HEK293 (cell line): Measurements from ENCODE around the gene TCF3.

Experiments
- MYNN ChIP-seq: fragments of 450-650 bp; formaldehyde crosslinking; IDR thresholded peaks from 2 replicates; pipeline ENCODE4 v1.5.1; 2016; ENCODE audit warnings: missing biosample characterization, missing genetic modification characterization, borderline replicate concordance
- ZNF560 ChIP-seq: fragments of 450-650 bp; formaldehyde crosslinking; IDR thresholded peaks from 2 replicates; pipeline ENCODE4 v1.5.1; 2017; ENCODE audit warnings: missing biosample characterization, missing genetic modification characterization, borderline replicate concordance
- ZNF670 ChIP-seq: fragments of 450-650 bp; formaldehyde crosslinking; IDR thresholded peaks from 2 replicates; pipeline ENCODE4 v1.5.1; 2016; ENCODE audit warnings: missing biosample characterization, missing genetic modification characterization, low read depth
- ZNF792 ChIP-seq: fragments of 450-650 bp; formaldehyde crosslinking; IDR thresholded peaks from 2 replicates; pipeline ENCODE4 v1.5.1; 2016; ENCODE audit warnings: missing biosample characterization, missing genetic modification characterization
- TF ChIP-seq, protein P1 (sequence below): fragments of 450-650 bp; formaldehyde crosslinking; IDR thresholded peaks from 2 replicates; pipeline ENCODE4 v1.5.1; 2016; ENCODE audit warnings: missing biosample characterization, missing genetic modification characterization
- TF ChIP-seq, protein P2 (sequence below): fragments of 450-650 bp; formaldehyde crosslinking; IDR thresholded peaks from 2 replicates; pipeline ENCODE4 v1.5.1; 2016; ENCODE audit warnings: missing biosample characterization, missing genetic modification characterization
- TF ChIP-seq, protein P3 (sequence below): fragments of 450-650 bp; formaldehyde crosslinking; IDR thresholded peaks from 2 replicates; pipeline ENCODE4 v1.5.1; 2016; ENCODE audit warnings: missing biosample characterization, missing genetic modification characterization
- TF ChIP-seq, protein P4 (sequence below): fragments of 450-650 bp; formaldehyde crosslinking; IDR thresholded peaks from 2 replicates; pipeline ENCODE4 v1.5.1; 2017; ENCODE audit warnings: missing biosample characterization, missing genetic modification characterization
- TF ChIP-seq, protein P5 (sequence below): fragments of 450-650 bp; formaldehyde crosslinking; IDR thresholded peaks from 2 replicates; pipeline ENCODE4 v1.5.1; 2016; ENCODE audit warnings: missing biosample characterization, missing genetic modification characterization

DNA sequence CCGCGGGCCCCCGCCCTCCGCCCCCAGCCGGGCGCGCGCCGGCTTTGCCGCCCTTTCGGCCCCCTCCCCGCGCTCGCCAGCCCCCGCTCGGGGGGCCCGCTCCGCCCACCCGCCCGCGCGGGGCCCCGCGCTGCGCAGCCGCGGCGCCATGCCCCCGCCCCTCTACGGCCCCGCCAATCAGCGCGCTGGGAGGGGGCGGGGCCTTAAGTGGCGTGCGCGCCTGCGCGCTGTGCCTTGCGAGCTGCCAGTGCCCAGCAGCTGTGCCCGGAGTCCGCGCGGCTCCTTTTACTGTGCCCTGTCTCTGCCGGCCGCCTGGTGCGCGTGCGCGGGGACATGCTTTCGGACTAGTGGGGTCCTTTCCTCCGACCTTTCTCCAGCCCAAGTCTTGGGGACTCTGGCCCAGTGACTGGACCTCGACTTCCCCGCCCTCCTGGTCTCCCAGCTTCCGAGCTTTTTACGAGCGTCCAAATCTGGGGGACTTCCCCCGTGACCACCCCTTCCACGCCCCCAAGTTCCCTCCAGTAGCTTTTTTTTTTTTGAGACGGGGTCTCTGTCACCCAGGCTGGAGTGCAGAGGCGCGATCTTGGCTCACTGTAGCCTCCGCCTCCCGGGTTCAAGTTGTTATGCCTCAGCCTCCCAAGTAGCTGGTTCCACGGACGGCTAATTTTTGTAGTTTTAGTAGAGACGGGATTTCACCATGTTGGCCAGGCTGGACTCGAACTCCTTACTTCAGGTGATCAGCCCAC, 59.5 kb downstream of the TCF3 start, which contains the start of gene MBD3:
- TF ChIP-seq, protein P1, sequence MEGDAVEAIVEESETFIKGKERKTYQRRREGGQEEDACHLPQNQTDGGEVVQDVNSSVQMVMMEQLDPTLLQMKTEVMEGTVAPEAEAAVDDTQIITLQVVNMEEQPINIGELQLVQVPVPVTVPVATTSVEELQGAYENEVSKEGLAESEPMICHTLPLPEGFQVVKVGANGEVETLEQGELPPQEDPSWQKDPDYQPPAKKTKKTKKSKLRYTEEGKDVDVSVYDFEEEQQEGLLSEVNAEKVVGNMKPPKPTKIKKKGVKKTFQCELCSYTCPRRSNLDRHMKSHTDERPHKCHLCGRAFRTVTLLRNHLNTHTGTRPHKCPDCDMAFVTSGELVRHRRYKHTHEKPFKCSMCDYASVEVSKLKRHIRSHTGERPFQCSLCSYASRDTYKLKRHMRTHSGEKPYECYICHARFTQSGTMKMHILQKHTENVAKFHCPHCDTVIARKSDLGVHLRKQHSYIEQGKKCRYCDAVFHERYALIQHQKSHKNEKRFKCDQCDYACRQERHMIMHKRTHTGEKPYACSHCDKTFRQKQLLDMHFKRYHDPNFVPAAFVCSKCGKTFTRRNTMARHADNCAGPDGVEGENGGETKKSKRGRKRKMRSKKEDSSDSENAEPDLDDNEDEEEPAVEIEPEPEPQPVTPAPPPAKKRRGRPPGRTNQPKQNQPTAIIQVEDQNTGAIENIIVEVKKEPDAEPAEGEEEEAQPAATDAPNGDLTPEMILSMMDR (tag by site-specific recombination) = no peak
- no peak for TF ChIP-seq ZNF670 (tag by site-specific recombination)
- TF ChIP-seq, protein P2, sequence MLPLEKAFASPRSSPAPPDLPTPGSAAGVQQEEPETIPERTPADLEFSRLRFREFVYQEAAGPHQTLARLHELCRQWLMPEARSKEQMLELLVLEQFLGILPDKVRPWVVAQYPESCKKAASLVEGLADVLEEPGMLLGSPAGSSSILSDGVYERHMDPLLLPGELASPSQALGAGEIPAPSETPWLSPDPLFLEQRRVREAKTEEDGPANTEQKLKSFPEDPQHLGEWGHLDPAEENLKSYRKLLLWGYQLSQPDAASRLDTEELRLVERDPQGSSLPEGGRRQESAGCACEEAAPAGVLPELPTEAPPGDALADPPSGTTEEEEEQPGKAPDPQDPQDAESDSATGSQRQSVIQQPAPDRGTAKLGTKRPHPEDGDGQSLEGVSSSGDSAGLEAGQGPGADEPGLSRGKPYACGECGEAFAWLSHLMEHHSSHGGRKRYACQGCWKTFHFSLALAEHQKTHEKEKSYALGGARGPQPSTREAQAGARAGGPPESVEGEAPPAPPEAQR = no peak
- TF ChIP-seq, protein P3, sequence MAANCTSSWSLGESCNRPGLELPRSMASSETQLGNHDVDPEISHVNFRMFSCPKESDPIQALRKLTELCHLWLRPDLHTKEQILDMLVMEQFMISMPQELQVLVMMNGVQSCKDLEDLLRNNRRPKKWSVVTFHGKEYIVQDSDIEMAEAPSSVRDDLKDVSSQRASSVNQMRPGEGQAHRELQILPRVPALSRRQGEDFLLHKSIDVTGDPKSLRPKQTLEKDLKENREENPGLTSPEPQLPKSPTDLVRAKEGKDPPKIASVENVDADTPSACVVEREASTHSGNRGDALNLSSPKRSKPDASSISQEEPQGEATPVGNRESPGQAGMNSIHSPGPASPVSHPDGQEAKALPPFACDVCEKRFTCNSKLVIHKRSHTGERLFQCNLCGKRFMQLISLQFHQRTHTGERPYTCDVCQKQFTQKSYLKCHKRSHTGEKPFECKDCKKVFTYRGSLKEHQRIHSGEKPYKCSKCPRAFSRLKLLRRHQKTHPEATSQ (tag by site-specific recombination) = no peak
- TF ChIP-seq, protein P4, sequence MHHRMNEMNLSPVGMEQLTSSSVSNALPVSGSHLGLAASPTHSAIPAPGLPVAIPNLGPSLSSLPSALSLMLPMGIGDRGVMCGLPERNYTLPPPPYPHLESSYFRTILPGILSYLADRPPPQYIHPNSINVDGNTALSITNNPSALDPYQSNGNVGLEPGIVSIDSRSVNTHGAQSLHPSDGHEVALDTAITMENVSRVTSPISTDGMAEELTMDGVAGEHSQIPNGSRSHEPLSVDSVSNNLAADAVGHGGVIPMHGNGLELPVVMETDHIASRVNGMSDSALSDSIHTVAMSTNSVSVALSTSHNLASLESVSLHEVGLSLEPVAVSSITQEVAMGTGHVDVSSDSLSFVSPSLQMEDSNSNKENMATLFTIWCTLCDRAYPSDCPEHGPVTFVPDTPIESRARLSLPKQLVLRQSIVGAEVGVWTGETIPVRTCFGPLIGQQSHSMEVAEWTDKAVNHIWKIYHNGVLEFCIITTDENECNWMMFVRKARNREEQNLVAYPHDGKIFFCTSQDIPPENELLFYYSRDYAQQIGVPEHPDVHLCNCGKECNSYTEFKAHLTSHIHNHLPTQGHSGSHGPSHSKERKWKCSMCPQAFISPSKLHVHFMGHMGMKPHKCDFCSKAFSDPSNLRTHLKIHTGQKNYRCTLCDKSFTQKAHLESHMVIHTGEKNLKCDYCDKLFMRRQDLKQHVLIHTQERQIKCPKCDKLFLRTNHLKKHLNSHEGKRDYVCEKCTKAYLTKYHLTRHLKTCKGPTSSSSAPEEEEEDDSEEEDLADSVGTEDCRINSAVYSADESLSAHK (tag by site-specific recombination) = no peak
- TF ChIP-seq, protein P5, sequence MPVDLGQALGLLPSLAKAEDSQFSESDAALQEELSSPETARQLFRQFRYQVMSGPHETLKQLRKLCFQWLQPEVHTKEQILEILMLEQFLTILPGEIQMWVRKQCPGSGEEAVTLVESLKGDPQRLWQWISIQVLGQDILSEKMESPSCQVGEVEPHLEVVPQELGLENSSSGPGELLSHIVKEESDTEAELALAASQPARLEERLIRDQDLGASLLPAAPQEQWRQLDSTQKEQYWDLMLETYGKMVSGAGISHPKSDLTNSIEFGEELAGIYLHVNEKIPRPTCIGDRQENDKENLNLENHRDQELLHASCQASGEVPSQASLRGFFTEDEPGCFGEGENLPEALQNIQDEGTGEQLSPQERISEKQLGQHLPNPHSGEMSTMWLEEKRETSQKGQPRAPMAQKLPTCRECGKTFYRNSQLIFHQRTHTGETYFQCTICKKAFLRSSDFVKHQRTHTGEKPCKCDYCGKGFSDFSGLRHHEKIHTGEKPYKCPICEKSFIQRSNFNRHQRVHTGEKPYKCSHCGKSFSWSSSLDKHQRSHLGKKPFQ (tag by site-specific recombination) = no peak
- no peak for TF ChIP-seq ZNF560 (tag by site-specific recombination)
- TF ChIP-seq ZNF792 (tag by site-specific recombination) = no peak
- TF ChIP-seq MYNN (tag by site-specific recombination) = no peak
